Muscle layer of duodenum (tissue), 2 donors: ENCODE measurements around the gene SLC36A4.

Experiments
- H3K27ac ChIP-seq: one replicate; pipeline ENCODE4 v1.7.0; 2013; ENCODE audit warnings: mild to moderate bottlenecking, low read length
- H3K27me3 ChIP-seq: one replicate; pipeline ENCODE4 v1.7.0; 2013; ENCODE audit warnings: low read depth, mild to moderate bottlenecking, control low read depth, low read length
- H3K36me3 ChIP-seq, 2 donors: one replicate each; pipeline ENCODE4 v1.7.0; 2013; ENCODE audit warnings: low read length in 2 of 2, control low read depth in 1 of 2, mild to moderate bottlenecking in 1 of 2; ENCODE audit not compliant: insufficient read depth in 2 of 2, control insufficient read depth in 1 of 2
- H3K4me1 ChIP-seq, 2 donors: one replicate each; pipeline ENCODE4 v1.7.0; 2013; ENCODE audit warnings: low read length in 2 of 2, mild to moderate bottlenecking in 2 of 2, control low read depth in 1 of 2, moderate library complexity in 1 of 2; ENCODE audit not compliant: insufficient read depth in 2 of 2, control insufficient read depth in 1 of 2
- H3K4me3 ChIP-seq, 2 donors: one replicate each; pipeline ENCODE4 v1.7.0; 2013; ENCODE audit warnings: low read length in 2 of 2, low read depth in 1 of 2, mild to moderate bottlenecking in 1 of 2
- H3K9me3 ChIP-seq, 2 donors: one replicate each; pipeline ENCODE4 v1.7.0; 2013; ENCODE audit warnings: low read length in 2 of 2, control low read depth in 1 of 2, mild to moderate bottlenecking in 1 of 2; ENCODE audit not compliant: control insufficient read depth in 1 of 2
- donor health status: healthy.

The SLC36A4 gene

GRCh38 chr11:93155738-93156137 is 42.1 kb downstream of the SLC36A4 start:
- Histone ChIP-seq H3K9me3 (peaks cover 0 to 3% of the 10 kb centered on the region in 2 donors), H3K4me3 (no peak overlapping the region), H3K27me3 (no peaks in the 10 kb centered on the region), H3K27ac (no peak overlapping the region), H3K36me3 (peaks cover 0 to 22% of the 10 kb centered on the region in 2 donors), H3K4me1 (no peaks in the 10 kb centered on the region)

DNA sequence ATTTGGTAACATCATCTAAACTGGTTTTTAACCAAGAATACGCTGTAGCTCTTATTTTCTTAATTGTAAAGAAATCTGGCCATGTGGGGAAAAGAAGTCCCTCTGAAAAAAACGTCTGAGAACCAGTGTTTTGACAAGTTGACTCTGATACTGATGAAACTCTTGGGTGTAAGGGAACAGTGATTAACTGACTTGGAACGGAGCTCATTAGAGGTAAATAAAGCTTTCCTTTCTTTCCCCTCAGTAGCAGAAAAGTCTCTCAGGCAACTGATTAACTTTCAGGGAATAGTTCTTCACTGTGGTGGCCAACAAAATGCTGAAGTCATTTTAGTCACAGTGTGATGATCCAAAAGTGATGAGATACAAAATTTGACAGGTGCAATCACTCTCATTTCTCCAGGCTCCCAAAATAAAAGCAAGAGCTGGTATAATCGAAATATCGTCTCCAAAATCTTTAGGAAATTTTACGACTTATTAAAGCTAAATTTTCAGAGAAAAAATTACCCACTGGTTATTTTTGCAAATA is 52.3 kb downstream of the SLC36A4 start:
- Histone ChIP-seq H3K27ac (no peak overlapping the region), H3K9me3 (no peaks in the 10 kb centered on the region), H3K36me3 (peaks cover 3 to 5% of the 10 kb centered on the region in 2 donors), H3K4me1 (no peaks in the 10 kb centered on the region), H3K27me3 (no peaks in the 10 kb centered on the region), H3K4me3 (no peak overlapping the region)

- Histone ChIP-seq H3K27me3 (no peaks in the 10 kb centered on the region), H3K27ac (no peak overlapping the region), H3K9me3 (no peaks in the 10 kb centered on the region), H3K4me3 (no peak overlapping the region), H3K4me1 (no peaks in the 10 kb centered on the region), H3K36me3 (peaks cover 3 to 5% of the 10 kb centered on the region in 2 donors)
These were observed 54.0 kb downstream of the SLC36A4 start for GRCh38 chr11:93143800-93144199.

DNA sequence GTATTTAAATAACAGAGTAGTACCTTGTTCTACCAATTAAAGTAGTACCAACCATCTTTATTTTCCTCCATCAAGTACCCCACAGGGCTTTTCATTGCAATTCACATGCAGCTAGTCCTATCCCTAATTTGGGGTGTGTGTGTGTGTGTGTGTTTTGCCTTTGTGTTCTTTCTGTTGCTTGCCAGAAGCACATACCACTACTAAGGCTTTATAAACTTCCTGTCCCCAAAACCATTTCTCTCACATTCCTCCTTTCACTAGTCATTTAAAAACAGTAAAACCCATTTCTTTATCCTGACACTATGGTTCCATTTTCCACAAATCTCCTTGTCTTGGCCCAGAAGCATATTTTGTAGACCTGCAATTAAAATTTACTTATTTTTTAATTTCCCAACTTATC is 54.6 kb downstream of the SLC36A4 start:
- H3K27ac ChIP-seq: no peak overlapping the region
- H3K27me3 ChIP-seq: no peaks in the 10 kb centered on the region
- no peak overlapping the region for H3K4me3 ChIP-seq
- H3K9me3 ChIP-seq: no peaks in the 10 kb centered on the region
- H3K4me1 ChIP-seq: no peaks in the 10 kb centered on the region
- peaks cover 3 to 5% of the 10 kb centered on the region in 2 donors for H3K36me3 ChIP-seq

GRCh38 chr11:93133488-93134109 is 64.2 kb downstream of the SLC36A4 start:
- Histone ChIP-seq H3K9me3 (no peaks in the 10 kb centered on the region), H3K4me3 (no peak overlapping the region), H3K27me3 (no peaks in the 10 kb centered on the region), H3K27ac (no peak overlapping the region), H3K4me1 (no peaks in the 10 kb centered on the region), H3K36me3 (no peaks in the 10 kb centered on the region)

GRCh38 chr11:93132836-93133235 is 65.0 kb downstream of the SLC36A4 start:
- no peaks in the 10 kb centered on the region for H3K4me1 ChIP-seq
- H3K27ac ChIP-seq: no peak overlapping the region
- no peak overlapping the region for H3K4me3 ChIP-seq
- no peaks in the 10 kb centered on the region for H3K9me3 ChIP-seq
- no peaks in the 10 kb centered on the region for H3K27me3 ChIP-seq
- no peaks in the 10 kb centered on the region for H3K36me3 ChIP-seq

GRCh38 chr11:93131709-93132108 is 66.1 kb downstream of the SLC36A4 start:
- Histone ChIP-seq H3K4me1 (no peaks in the 10 kb centered on the region), H3K4me3 (no peak overlapping the region), H3K36me3 (no peaks in the 10 kb centered on the region), H3K27ac (no peak overlapping the region), H3K27me3 (no peaks in the 10 kb centered on the region), H3K9me3 (no peaks in the 10 kb centered on the region)

GRCh38 chr11:93128574-93128973 is 69.2 kb downstream of the SLC36A4 start:
- no peaks in the 10 kb centered on the region for H3K9me3 ChIP-seq
- no peaks in the 10 kb centered on the region for H3K36me3 ChIP-seq
- no peak overlapping the region for H3K27ac ChIP-seq
- no peak overlapping the region for H3K4me3 ChIP-seq
- no peaks in the 10 kb centered on the region for H3K4me1 ChIP-seq
- no peaks in the 10 kb centered on the region for H3K27me3 ChIP-seq

GRCh38 chr11:93123351-93123898 is 74.4 kb downstream of the SLC36A4 start:
- Histone ChIP-seq H3K27ac (no peak overlapping the region), H3K36me3 (no peaks in the 10 kb centered on the region), H3K4me1 (no peaks in the 10 kb centered on the region), H3K9me3 (no peaks in the 10 kb centered on the region), H3K4me3 (no peak overlapping the region), H3K27me3 (no peaks in the 10 kb centered on the region)

- H3K27ac ChIP-seq: no peak overlapping the region
- H3K4me1 ChIP-seq: no peaks in the 10 kb centered on the region
- H3K4me3 ChIP-seq: no peak overlapping the region
- H3K27me3 ChIP-seq: no peaks in the 10 kb centered on the region
- no peaks in the 10 kb centered on the region for H3K9me3 ChIP-seq
- no peaks in the 10 kb centered on the region for H3K36me3 ChIP-seq
These were observed 75.1 kb downstream of the SLC36A4 start for GRCh38 chr11:93122535-93123235.

DNA sequence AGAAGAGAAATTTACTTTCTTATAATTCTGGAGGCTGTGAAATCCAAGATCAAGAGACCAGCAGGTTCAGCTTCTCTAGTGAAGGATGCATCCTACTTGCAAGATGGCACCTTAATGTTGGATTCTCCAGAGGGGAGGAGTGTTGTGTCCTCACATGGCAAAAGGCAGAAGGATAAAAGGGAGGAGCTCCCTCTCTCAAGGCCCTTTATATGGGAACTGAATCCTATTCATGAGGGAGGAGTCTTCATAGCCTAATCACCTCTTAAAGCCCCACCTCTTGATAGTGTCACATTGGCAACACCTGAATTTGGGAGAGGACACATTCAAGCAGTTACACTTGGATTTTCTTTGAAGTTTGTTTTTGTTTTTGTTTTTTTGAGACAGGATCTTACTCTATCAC is 79.5 kb downstream of the SLC36A4 start:
- H3K9me3 ChIP-seq: no peaks in the 10 kb centered on the region
- H3K4me3 ChIP-seq: no peak overlapping the region
- H3K36me3 ChIP-seq: no peaks in the 10 kb centered on the region
- H3K4me1 ChIP-seq: no peaks in the 10 kb centered on the region
- no peak overlapping the region for H3K27ac ChIP-seq
- no peaks in the 10 kb centered on the region for H3K27me3 ChIP-seq
